MM.1S (cell line): ENCODE data around the gene SH3PXD2B.

Source experiments
- DNase-seq: peaks from one replicate; pipeline ENCODE4 v3.0.0-alpha.2; 2015
- H2AFZ ChIP-seq: fragments of 300-600 bp; sonication (generic); 2 replicates; pipeline ENCODE4 v1.6.0; 2016; ENCODE audit warnings: antibody characterized with exemption, low read length
- H3F3A ChIP-seq: fragments of 300-600 bp; sonication (generic); 2 replicates; pipeline ENCODE4 v1.6.1; 2016; ENCODE audit warnings: mild to moderate bottlenecking, antibody characterized with exemption, low read length, moderate library complexity, mixed read lengths; ENCODE audit not compliant: insufficient read depth
- H3K27ac ChIP-seq: fragments of 300-600 bp; sonication (generic); 2 replicates; pipeline ENCODE4 v1.5.1; 2016; ENCODE audit warnings: mild to moderate bottlenecking, low read length
- H3K27me3 ChIP-seq: fragments of 300-600 bp; sonication (generic); replicated peaks from 2 replicates; pipeline ENCODE4 v1.6.0; 2016; ENCODE audit warnings: low read length; ENCODE audit not compliant: insufficient read depth
- H3K36me3 ChIP-seq: fragments of 300-600 bp; sonication (generic); replicated peaks from 2 replicates; pipeline ENCODE4 v1.6.1; 2016; ENCODE audit warnings: mild to moderate bottlenecking, low read length, mixed read lengths; ENCODE audit not compliant: insufficient read depth
- H3K4me1 ChIP-seq: fragments of 300-600 bp; sonication (generic); 2 replicates; pipeline ENCODE4 v1.6.1; 2016; ENCODE audit warnings: low read length, mixed read lengths
- H3K4me2 ChIP-seq: fragments of 300-600 bp; sonication (generic); 2 replicates; pipeline ENCODE4 v1.6.0; 2016; ENCODE audit warnings: low read depth, low read length
- H3K4me3 ChIP-seq: fragments of 300-600 bp; sonication (generic); 2 replicates; pipeline ENCODE4 v1.5.1; 2016; ENCODE audit warnings: low read length, mixed read lengths
- H3K79me2 ChIP-seq: fragments of 300-600 bp; sonication (generic); 2 replicates; pipeline ENCODE4 v1.6.1; 2016; ENCODE audit warnings: mixed run types, low read length, mixed read lengths
- H3K9ac ChIP-seq: fragments of 300-600 bp; sonication (generic); 2 replicates; pipeline ENCODE4 v1.6.1; 2016; ENCODE audit warnings: low read length, mixed read lengths
- H3K9me2 ChIP-seq: fragments of 300-600 bp; sonication (generic); replicated peaks from 2 replicates; pipeline ENCODE4 v1.6.1; 2016; ENCODE audit warnings: mild to moderate bottlenecking, low read length, mixed read lengths; ENCODE audit not compliant: insufficient read depth
- H3K9me3 ChIP-seq: fragments of 300-600 bp; sonication (generic); replicated peaks from 2 replicates; pipeline ENCODE4 v1.6.1; 2016; ENCODE audit warnings: mild to moderate bottlenecking, low read length, mixed read lengths; ENCODE audit not compliant: insufficient read depth
- H4K20me1 ChIP-seq: fragments of 300-600 bp; sonication (generic); 2 replicates; pipeline ENCODE4 v1.6.1; 2016; ENCODE audit warnings: mild to moderate bottlenecking, low read length, moderate library complexity, mixed read lengths; ENCODE audit not compliant: insufficient read depth
- EZH2 ChIP-seq: fragments of 300-600 bp; sonication (generic); optimal IDR thresholded peaks from 2 replicates; pipeline ENCODE3; 2017; ENCODE audit warnings: low read depth, mild to moderate bottlenecking, antibody characterized with exemption, low read length, mixed read lengths
- EZH2phosphoT487 ChIP-seq: fragments of 300-600 bp; sonication (generic); IDR thresholded peaks from 2 replicates; pipeline ENCODE4 v1.6.1; 2018; ENCODE audit warnings: antibody characterized with exemption, low read length
- TF ChIP-seq, protein P1 (sequence below): fragments of 300-600 bp; sonication (generic); IDR thresholded peaks from 2 replicates; pipeline ENCODE4 v1.5.1; 2016; ENCODE audit warnings: antibody characterized with exemption, low read length, mixed read lengths

Gene SH3PXD2B

GRCh38 chr5:172283020-172283861 lies 171.1 kb downstream of the SH3PXD2B start, which contains the start of gene UBTD2:
Gene UBTD2 (minus strand): TSS chr5:172283764. CDS start chr5:172283665, 99 bp downstream.
- peaks cover 36% of the 10 kb centered on the region for H3K79me2 ChIP-seq

GRCh38 chr5:172282272-172283019 lies 171.9 kb downstream of the SH3PXD2B start:
- Histone ChIP-seq H3K79me2 (peaks cover 38% of the 10 kb centered on the region), H3K36me3 (no peaks in the 10 kb centered on the region), H2AFZ (peak overlapping the region; percentile 91), H3K9me3 (no peaks in the 10 kb centered on the region), H3K4me3 (peak overlapping the region; percentile 98), H3K9ac (peak overlapping the region; percentile 74; the same call in 1 of the 2 replicates), H3F3A (no peaks in the 10 kb centered on the region), H4K20me1 (no peaks in the 10 kb centered on the region), H3K4me2 (peak overlapping the region; percentile 82), H3K4me1 (no peaks in the 10 kb centered on the region), H3K27ac (no peak overlapping the region), H3K27me3 (peaks cover 10% of the 10 kb centered on the region; the same call in 1 of the 2 replicates), H3K9me2 (no peaks in the 10 kb centered on the region)
- TF ChIP-seq EZH2phosphoT487 (no peak), EZH2 (no peak)
- TF ChIP-seq, protein P1, sequence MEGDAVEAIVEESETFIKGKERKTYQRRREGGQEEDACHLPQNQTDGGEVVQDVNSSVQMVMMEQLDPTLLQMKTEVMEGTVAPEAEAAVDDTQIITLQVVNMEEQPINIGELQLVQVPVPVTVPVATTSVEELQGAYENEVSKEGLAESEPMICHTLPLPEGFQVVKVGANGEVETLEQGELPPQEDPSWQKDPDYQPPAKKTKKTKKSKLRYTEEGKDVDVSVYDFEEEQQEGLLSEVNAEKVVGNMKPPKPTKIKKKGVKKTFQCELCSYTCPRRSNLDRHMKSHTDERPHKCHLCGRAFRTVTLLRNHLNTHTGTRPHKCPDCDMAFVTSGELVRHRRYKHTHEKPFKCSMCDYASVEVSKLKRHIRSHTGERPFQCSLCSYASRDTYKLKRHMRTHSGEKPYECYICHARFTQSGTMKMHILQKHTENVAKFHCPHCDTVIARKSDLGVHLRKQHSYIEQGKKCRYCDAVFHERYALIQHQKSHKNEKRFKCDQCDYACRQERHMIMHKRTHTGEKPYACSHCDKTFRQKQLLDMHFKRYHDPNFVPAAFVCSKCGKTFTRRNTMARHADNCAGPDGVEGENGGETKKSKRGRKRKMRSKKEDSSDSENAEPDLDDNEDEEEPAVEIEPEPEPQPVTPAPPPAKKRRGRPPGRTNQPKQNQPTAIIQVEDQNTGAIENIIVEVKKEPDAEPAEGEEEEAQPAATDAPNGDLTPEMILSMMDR, result no peak
- no peak for DNase-seq

More at GRCh38 chr5:172283020-172283861, 171.1 kb downstream of the SH3PXD2B start, which contains the start of gene UBTD2:
- H3K9me2 ChIP-seq, result no peaks in the 10 kb centered on the region
- H3F3A ChIP-seq, result no peaks in the 10 kb centered on the region
- H3K27ac ChIP-seq, result no peak within 1 kb of the TSS
- H3K9me3 ChIP-seq, result no peaks in the 10 kb centered on the region
- peak within 1 kb of the TSS; percentile 98 for H3K4me3 ChIP-seq
- H2AFZ ChIP-seq, result peak within 1 kb of the TSS; percentile 91
- peak within 1 kb of the TSS; percentile 82 for H3K4me2 ChIP-seq
- H3K9ac ChIP-seq, result peak within 1 kb of the TSS; percentile 74
- TF ChIP-seq, protein P1, result peak; percentile 42
- TF ChIP-seq EZH2phosphoT487, result no peak
- H4K20me1 ChIP-seq, result no peaks in the 10 kb centered on the region
- H3K36me3 ChIP-seq, result no peaks in the 10 kb centered on the region
- H3K4me1 ChIP-seq, result no peaks in the 10 kb centered on the region
- H3K27me3 ChIP-seq, result peaks cover 10% of the 10 kb centered on the region; the same call in 1 of the 2 replicates
- DNase-seq, result peak; percentile 75

DNA sequence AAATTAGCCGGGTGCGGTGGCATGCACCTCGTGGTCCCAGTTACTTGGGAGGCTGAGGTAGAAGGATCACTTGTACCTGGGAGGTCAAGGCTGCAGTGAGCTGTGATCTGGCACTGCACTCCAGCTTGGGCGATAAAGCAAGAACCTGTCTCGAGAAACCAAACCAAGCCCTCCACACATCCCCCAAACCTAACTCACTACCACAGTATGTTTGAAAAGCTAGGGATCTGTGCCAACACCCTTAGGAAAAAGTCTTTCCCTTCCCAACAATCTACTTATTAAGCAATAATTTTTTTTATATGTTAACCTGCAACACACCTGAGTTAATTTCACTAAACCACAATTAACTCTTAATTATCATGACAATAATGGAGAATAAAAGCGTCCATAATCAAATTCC lies 173.0 kb downstream of the SH3PXD2B start:
- Histone ChIP-seq H3K4me1 (no peaks in the 10 kb centered on the region), H3K4me2 (no peak overlapping the region), H3K36me3 (no peaks in the 10 kb centered on the region), H3K27me3 (peaks cover 10% of the 10 kb centered on the region; the same call in 1 of the 2 replicates), H3K4me3 (no peak overlapping the region), H3K27ac (no peak overlapping the region), H3K9me3 (no peaks in the 10 kb centered on the region), H3F3A (no peaks in the 10 kb centered on the region), H2AFZ (no peak overlapping the region), H3K9ac (no peak overlapping the region), H3K9me2 (no peaks in the 10 kb centered on the region), H4K20me1 (no peaks in the 10 kb centered on the region), H3K79me2 (peaks cover 39% of the 10 kb centered on the region)
- no peak for TF ChIP-seq EZH2phosphoT487
- TF ChIP-seq EZH2, result no peak
- TF ChIP-seq, protein P1, result no peak
- no peak for DNase-seq
